ENCODE measurements around the gene CALY.
A peak's percentile ranks its signal among the peaks of the same experiment; 100 is the strongest.
"Not testable (repeated sequence)": the region's sequence is repeated elsewhere in the genome, so short reads cannot be mapped to it uniquely, and the experiment has no call there.

CALY gene

GRCh38 chr10:133336577-133337369 lies at the start of gene CALY:
Gene CALY, minus strand, starts transcription at chr10:133336896. Its CDS starts 7,907 bp downstream, at chr10:133328989.
- peak; percentile 82 for DNase-seq (ENCODE audit: low spot score)

DNA sequence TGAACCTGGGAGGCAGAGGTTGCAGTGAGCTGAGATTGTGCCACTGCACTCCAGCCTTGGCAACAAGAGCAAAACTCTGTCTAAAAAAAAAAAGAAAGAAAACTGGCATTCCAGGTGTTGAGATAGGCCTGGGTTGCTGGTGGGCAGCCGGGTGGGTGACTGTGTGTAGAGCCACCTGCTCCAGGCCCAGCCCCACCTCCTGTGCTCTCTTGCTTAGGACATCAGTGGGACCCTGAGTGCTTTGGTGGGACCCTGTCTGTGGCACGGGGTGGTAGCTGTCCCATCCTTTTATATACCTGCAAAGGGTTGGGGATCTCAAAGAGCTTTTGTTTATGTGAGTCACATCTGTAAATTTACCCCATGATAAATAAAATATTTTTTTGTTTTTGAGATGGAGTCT lies 48.5 kb upstream of the CALY start:
- DNase-seq (ENCODE audit: low spot score), result no peak

GRCh38 chr10:133384071-133384470 lies 47.4 kb upstream of the CALY start:
- no peak for DNase-seq (ENCODE audit: low spot score)

GRCh38 chr10:133383551-133383950 lies 46.9 kb upstream of the CALY start:
- no peak for DNase-seq (ENCODE audit: low spot score)

- DNase-seq (ENCODE audit: low spot score), result no peak
These were observed 44.3 kb upstream of the CALY start for GRCh38 chr10:133381036-133381435.

DNA sequence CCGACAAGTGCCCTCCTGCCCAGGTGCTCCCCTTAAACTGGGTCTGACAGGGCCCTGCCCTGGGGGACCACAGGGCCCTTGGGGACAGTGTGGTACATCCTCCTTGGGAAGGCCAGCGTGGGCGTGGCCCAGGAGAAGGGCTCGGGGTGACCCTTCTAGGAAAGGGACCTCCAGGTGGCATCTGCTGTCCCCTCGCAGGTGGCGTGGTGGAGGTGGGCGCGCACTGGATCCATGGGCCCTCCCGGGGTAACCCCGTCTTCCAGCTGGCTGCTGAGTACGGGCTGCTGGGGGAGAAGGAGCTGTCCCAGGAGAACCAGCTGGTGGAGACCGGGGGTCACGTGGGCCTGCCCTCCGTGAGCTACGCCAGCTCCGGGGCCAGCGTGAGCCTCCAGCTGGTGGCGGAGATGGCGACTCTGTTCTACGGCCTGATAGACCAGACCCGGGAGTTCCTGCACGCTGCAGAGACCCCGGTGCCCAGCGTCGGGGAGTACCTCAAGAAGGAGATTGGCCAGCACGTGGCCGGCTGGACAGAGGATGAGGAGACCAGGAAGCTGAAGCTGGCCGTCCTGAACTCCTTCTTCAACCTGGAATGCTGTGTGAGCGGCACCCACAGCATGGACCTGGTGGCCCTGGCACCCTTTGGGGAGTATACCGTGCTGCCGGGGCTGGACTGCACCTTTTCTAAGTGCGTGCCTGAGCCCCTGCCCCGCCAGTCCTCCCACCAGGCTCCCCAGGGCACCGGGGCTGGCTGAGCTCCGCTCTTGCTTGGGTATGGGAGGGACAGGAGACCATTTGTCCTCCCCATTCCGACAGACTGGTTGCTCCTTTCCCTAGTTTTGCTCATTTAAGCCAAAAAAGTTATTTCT lies 43.3 kb upstream of the CALY start:
- DNase-seq (ENCODE audit: low spot score), result no peak

DNA sequence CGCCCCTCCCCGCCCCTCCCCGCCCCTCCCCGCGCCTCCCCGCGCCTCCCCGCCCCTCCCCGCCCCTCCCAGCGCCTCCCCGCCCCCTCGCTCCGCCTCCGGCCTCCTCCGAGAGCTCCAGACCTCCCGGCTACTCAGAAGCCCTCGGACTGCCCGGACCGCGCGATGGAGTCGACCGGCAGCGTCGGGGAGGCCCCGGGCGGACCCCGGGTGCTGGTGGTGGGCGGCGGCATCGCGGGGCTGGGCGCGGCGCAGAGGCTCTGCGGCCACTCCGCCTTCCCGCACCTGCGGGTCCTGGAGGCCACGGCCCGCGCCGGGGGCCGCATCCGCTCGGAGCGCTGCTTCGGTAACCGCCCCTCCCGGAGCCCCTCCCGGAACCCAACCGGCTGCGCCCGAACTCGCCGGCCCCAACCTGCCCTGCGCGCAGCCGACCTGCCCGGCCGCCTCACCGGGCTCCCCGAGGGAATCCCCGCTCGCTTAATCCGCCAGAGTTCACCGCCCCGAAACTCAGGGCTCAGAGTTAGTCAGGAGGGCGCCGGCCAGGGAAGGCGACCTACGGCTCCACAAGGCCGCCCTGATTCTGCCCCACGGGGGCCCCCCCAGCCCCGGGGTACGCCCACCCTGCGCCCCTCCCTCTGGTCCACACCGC lies 42.6 kb upstream of the CALY start, which contains the start of gene PAOX:
Gene PAOX, plus strand, starts transcription at position 111 of the 649 bp plus-strand sequence. Its CDS starts 55 bp downstream, at position 166.
- peak; percentile 65 for DNase-seq (ENCODE audit: low spot score)

- peak; percentile 48 for DNase-seq (ENCODE audit: low spot score)
These were observed 41.8 kb upstream of the CALY start for GRCh38 chr10:133378251-133379096.

- no peak for DNase-seq (ENCODE audit: low spot score)
These were observed 41.1 kb upstream of the CALY start for GRCh38 chr10:133377818-133378250.

GRCh38 chr10:133377025-133377817 lies 40.5 kb upstream of the CALY start:
- no peak for DNase-seq (ENCODE audit: low spot score)

DNA sequence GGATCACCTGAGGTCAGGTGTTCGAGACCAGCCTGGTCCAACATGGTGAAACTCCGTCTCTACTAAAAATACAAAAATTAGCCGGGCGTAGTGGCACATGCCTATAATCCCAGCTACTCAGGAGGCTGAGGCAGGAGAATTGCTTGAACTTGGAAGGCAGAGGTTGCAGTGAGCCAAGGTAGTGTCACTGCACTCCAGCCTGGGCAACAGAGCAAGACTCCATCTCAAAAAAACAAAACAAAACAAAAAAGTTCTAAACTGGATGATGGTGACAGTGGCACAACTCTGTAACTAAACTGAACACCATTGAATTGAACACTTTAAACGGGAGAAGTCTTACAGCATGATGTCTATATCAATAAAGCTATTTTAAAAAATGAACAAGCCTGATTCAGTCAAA lies 39.5 kb upstream of the CALY start:
- not testable (repeated sequence) for DNase-seq (ENCODE audit: low spot score)

DNA sequence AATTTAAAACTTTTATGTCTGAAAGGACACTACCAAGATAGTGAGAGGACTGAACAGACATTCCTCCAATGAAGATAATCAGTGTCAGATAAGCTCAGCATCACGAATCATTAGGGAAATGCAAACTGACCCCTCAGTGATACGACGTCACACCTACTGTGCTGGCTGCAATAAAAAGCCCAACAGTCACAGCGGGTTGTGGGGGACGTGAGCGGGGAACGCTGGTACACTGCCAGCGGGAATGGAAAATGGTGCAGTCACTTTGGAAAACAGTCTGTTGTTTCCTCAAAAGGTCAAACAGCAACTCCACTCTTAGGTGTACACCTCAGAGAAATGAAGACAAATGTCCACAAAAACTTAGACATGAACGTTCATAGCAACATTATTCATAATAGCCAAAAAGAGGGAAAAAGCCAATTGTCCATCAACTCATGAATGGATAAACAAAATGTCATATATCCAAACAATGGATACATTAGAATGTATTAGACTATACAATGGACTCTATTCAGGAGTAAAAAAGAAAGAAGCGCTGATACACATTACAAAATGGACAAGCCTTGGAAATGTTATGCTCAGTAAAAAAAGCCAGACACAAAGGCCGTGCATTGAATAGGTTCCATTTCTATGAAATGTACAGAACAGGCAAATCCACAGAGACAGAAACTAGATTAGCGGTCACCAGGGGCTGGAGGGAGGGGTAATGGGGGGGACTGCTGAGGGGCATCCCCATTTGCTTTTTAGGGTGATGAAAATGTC lies 38.8 kb upstream of the CALY start:
- no peak for DNase-seq (ENCODE audit: low spot score)

- DNase-seq (ENCODE audit: low spot score), result peak; percentile 93
These were observed 36.7 kb upstream of the CALY start, which contains the start of gene ECHS1 for GRCh38 chr10:133373174-133374090. Gene ECHS1, minus strand, starts transcription at chr10:133373354. Its CDS starts 21 bp downstream, at chr10:133373333.

- no peak for DNase-seq (ENCODE audit: low spot score)
These were observed 35.8 kb upstream of the CALY start for GRCh38 chr10:133372507-133372906.

DNA sequence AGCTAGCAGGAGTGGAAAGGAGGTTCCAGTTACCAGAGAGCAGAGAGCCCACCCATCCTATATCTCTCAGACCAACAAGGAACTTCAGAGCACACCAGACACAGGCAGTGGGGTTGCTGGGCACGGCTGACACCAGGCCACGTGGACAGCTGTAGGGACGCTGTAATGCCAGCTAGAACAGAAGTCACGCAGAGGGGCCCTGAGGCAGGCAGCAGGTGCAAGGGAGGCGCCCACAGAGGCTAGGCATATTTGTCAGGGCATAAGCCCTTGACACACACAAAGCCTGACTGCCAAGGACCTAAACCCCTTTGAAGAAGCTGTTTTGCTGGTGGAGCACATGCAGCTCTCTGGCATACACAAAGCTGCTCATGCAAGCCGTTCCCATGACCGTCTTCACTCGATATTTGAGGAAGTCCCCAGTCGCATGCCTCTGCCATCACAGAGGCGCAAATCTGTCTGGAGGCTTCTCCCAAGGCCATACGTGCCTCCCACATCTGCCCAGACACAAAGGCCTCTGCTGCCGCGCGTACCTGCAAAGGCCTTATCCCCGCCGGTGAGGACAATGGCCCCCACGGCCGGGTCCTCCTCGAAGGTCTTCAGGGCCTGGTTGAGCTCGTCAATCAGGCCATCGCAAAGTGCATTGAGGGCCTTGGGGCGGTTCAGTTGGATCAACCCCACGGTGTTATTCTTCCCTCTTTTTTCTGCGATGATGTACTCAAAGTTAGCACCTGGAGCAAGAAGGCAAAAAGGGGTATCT lies 33.5 kb upstream of the CALY start:
- DNase-seq (ENCODE audit: low spot score), result no peak

DNA sequence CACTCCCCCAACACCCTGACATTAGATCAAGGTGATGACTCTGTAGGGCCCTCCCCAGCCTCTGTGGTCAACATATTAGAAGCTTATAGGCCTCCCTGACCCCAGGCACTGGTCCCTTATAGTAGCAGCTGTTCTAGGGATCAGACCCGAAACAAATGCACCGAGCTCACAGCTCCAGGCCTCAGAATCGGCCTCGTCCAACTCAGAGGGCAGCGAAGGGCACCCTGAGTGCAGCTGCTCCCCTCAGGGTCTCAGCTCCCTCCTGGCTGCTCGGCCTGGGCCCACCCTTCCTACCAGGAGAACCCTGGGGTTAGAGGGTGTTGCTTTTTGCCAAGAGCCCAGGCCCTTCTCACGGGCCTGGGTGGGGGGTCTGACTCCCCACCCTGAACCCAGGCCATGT lies 31.5 kb upstream of the CALY start:
- no peak for DNase-seq (ENCODE audit: low spot score)

DNA sequence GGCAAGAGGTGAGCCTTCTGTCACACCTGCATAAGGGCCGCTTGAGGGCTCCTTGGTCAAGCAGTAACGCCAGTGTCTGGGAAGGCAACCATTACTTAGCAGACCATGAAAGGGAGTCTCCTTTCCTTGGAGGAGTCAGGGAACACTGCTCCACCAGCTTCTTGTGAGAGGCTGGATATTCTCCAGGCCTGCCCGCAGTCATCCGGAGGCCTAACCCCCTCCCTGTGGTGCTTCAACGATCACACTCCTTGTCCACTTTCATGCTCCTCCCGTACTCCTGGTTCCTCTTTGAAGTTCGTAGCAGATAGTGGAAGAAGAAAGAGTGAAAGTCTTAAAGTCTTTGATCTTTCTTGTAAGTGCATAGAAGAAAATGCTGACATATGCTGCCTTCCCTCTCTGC lies 30.8 kb upstream of the CALY start:
- DNase-seq (ENCODE audit: low spot score), result not testable (repeated sequence)

GRCh38 chr10:133366751-133367150 lies 30.1 kb upstream of the CALY start:
- no peak for DNase-seq (ENCODE audit: low spot score)
